Breast epithelium (tissue), 4 donors: ENCODE data around the gene SETBP1. TPM values are rescaled to one million over a fixed set of nuclear protein-coding genes. Genes with fewer than 3 reads are reported as not detected.

Experiments
- DNase-seq, 2 donors: peaks; one replicate each; pipeline ENCODE4 v3.0.0-alpha.2; 2019; ENCODE audit warnings: low spot score in 2 of 2
- H3K27ac ChIP-seq, 2 donors: fragments of 200-600 bp; sonication (generic) in 1 of 2; one replicate each; pipeline ENCODE4 v1.5.1; 2016 to 2019; ENCODE audit warnings: mild to moderate bottlenecking in 1 of 2
- H3K27me3 ChIP-seq, 2 donors: fragments of 200-600 bp; sonication (generic) in 1 of 2; one replicate each; pipeline versions ENCODE4 v1.5.1 to v1.6.0; 2017 to 2019; ENCODE audit warnings: control low read depth in 1 of 2, mild to moderate bottlenecking in 1 of 2
- H3K36me3 ChIP-seq: fragments of 200-600 bp; one replicate; pipeline ENCODE4 v1.5.1; 2019
- H3K4me1 ChIP-seq, 2 donors: fragments of 200-600 bp; sonication (generic); one replicate each; pipeline ENCODE4 v1.5.1; 2016 to 2019; ENCODE audit warnings: control low read depth in 1 of 2
- H3K4me3 ChIP-seq, 3 donors: fragments of 200-600 bp; sonication (generic); 1 replicate in 2 of 3; 2 replicates in 1 of 3; pipeline ENCODE4 v1.5.1; 2016 to 2019; ENCODE audit warnings: mild to moderate bottlenecking in 3 of 3, moderate library complexity in 2 of 3
- H3K9me3 ChIP-seq, 2 donors: fragments of 200-600 bp; sonication (generic) in 1 of 2; one replicate each; pipeline ENCODE4 v1.5.1; 2016 to 2019; ENCODE audit warnings: control low read depth in 1 of 2
- POLR2A ChIP-seq: fragments of 450-650 bp; IDR thresholded peaks from one replicate; pipeline ENCODE4 v1.6.1; 2016; ENCODE audit warnings: antibody characterized with exemption, mild to moderate bottlenecking, moderate library complexity
- POLR2AphosphoS5 ChIP-seq, 3 donors: sonication (generic); formaldehyde crosslinking; IDR thresholded peaks; one replicate each; pipeline ENCODE4 v1.6.1; 2017; ENCODE audit warnings: antibody characterized with exemption in 3 of 3
- intact Hi-C: fragments of 100-400 bp; cut with DNase I; formaldehyde crosslinking; loops from one replicate; pipeline ENCODE4 v1.15.1; 2023; ENCODE audit warnings: low total_unique reads
- total RNA-seq, 3 donors: library from RNA; depleted of rRNA; stranded (reverse); fragments of >200 nt; gene quantifications; one replicate each; pipeline ENCODE4 v1.1.0, GENCODE V29; 2016
- TF ChIP-seq, protein P1 (sequence below), 3 donors: fragments of 450-650 bp; IDR thresholded peaks; one replicate each; pipeline ENCODE4 v1.5.1; 2016 to 2017; ENCODE audit warnings: antibody characterized with exemption in 3 of 3, mild to moderate bottlenecking in 3 of 3, moderate library complexity in 3 of 3

Gene SETBP1
- total RNA-seq, 3 donors from 2014 or later, result 26.2 to 40.1 (median 37.0) TPM

DNA sequence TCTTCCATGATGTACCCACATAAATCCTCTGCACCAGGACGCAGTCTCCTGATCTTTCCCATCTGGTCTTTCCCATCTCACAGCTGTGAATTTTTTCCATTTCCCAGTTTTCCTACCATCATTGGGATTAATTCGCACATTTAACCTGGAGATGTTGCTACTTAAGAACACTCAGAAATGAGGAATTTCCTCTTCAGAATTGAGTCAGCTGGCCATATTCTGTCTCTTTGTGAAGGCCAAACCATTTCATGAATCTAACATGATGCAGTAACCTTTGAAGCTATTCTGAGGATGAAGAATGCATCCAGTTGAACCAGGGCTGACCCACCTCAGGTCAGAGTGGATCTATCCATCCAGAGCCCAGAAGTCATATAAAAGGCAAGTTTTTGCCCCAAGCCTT lies 326.8 kb downstream of the SETBP1 start:
- TF ChIP-seq, protein P1, sequence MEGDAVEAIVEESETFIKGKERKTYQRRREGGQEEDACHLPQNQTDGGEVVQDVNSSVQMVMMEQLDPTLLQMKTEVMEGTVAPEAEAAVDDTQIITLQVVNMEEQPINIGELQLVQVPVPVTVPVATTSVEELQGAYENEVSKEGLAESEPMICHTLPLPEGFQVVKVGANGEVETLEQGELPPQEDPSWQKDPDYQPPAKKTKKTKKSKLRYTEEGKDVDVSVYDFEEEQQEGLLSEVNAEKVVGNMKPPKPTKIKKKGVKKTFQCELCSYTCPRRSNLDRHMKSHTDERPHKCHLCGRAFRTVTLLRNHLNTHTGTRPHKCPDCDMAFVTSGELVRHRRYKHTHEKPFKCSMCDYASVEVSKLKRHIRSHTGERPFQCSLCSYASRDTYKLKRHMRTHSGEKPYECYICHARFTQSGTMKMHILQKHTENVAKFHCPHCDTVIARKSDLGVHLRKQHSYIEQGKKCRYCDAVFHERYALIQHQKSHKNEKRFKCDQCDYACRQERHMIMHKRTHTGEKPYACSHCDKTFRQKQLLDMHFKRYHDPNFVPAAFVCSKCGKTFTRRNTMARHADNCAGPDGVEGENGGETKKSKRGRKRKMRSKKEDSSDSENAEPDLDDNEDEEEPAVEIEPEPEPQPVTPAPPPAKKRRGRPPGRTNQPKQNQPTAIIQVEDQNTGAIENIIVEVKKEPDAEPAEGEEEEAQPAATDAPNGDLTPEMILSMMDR (IDR thresholded peaks at IDR 0.05), result no peak
- no peak for TF ChIP-seq POLR2AphosphoS5 (IDR thresholded peaks at IDR 0.05)
- no peak for TF ChIP-seq POLR2A
- no peak for DNase-seq
- Histone ChIP-seq H3K4me3 (no peak overlapping the region), H3K27me3 (no peaks in the 10 kb centered on the region), H3K36me3 (no peaks in the 10 kb centered on the region), H3K27ac (no peak overlapping the region), H3K4me1 (no peaks in the 10 kb centered on the region), H3K9me3 (no peaks in the 10 kb centered on the region)
- intact Hi-C loops, result loop anchor here (5.0 kb wide), 1 partner anchor 430 kb away; no protein-coding TSS in a partner anchor

DNA sequence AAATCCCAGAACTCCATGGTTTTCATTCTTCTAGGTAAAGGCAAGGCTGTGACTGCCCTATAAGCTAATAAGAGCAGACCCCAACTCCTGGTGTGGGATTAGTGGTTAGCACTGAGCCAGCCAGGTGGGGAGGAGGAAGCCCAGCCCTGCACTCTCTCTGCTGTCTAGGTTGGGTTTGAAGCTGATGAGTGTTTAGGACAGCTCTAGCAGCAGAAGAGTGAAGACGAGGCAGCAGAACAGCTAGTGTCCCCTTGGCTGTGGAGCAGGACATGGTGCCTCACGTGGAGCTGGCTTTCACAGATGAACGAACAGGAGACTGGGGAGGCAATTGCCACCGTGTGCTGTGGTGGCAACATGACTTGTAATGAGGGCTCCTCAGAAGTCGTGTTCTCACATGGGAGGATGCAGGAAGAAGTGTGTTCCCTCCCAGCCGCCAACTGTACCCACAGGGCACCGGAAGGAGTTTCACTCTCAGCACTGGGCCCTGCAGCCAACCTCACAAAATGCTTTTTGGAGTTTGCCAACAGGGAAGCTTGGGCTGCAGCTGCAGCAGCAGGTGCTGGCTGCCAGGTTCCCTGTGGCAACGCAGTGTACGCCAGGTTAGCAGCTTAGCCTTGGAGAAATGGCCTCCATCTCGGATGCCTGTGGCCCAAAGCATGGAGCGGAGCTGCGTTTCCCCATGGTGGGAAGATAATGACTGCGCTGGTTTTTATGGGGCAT lies 328.2 kb downstream of the SETBP1 start:
- intact Hi-C loops, result loop anchor here (5.0 kb wide), 1 partner anchor 432 kb away; no protein-coding TSS in a partner anchor
- TF ChIP-seq, protein P1 (IDR thresholded peaks at IDR 0.05), result no peak
- TF ChIP-seq POLR2AphosphoS5 (IDR thresholded peaks at IDR 0.05) (no peak), POLR2A (no peak)

DNA sequence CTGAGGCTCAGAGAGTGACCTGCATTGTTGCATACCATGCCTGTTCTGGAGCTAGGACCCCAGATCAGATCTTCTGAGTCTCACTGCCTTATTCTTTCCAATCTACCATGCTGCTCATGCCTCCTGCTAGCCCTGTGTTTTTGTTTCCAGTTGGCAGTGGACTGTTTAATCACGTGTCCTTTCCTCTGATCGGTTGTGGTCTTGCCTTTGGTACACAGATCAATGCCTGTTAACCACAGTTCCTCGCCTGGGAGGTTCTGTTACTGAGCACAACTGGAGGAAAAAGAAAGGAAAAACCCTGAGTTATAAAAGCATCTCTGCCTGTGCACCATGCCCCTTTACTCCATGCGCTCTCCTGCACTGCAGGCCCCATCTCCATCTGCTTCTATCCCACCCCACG lies 329.1 kb downstream of the SETBP1 start:
- intact Hi-C loops, result loop anchor here (5.0 kb wide), 1 partner anchor 432 kb away; no protein-coding TSS in a partner anchor
- peaks cover 0 to 9% of the 10 kb centered on the region in 2 donors for H3K4me1 ChIP-seq
- TF ChIP-seq POLR2AphosphoS5 (IDR thresholded peaks at IDR 0.05), result no peak
- TF ChIP-seq, protein P1 (IDR thresholded peaks at IDR 0.05), result no peak
- TF ChIP-seq POLR2A, result no peak
- H3K27me3 ChIP-seq, result no peaks in the 10 kb centered on the region
- no peaks in the 10 kb centered on the region for H3K9me3 ChIP-seq
- H3K27ac ChIP-seq, result no peak overlapping the region
- no peaks in the 10 kb centered on the region for H3K36me3 ChIP-seq
- no peak overlapping the region for H3K4me3 ChIP-seq
- DNase-seq, result no peak

More for the DNA sequence above, 328.2 kb downstream of the SETBP1 start:
- peak overlapping the region; percentile 3 to 40 for H3K27ac ChIP-seq
- no peaks in the 10 kb centered on the region for H3K9me3 ChIP-seq
- H3K4me3 ChIP-seq, result no peak overlapping the region
- H3K36me3 ChIP-seq, result no peaks in the 10 kb centered on the region
- peaks cover 0 to 3% of the 10 kb centered on the region in 2 donors for H3K4me1 ChIP-seq
- peak in 1 of 2 donors; percentile 41 for DNase-seq
- H3K27me3 ChIP-seq, result no peaks in the 10 kb centered on the region

DNA sequence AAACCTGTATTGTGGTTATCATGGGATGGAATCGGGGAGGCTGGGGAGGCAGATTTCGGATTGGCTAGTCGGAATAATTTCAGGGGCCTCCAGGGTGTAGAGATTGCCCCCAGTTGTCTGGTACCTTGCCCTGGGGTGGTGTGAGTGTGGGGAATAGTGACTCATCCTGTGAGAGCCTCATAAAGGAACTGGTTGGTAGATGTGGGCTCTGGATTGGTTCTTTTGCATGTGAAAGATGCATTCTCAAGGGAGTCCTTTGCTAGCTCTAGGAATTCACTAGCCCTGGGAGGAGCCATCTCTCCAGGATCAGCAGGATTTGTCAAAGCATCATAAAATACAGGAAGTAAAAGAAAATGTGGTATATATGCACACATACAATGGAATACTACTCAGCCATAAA lies 331.6 kb downstream of the SETBP1 start:
- Histone ChIP-seq H3K4me1 (peaks cover 0 to 15% of the 10 kb centered on the region in 2 donors), H3K4me3 (no peak overlapping the region), H3K27me3 (no peaks in the 10 kb centered on the region), H3K9me3 (no peaks in the 10 kb centered on the region), H3K27ac (no peak overlapping the region), H3K36me3 (no peaks in the 10 kb centered on the region)
- intact Hi-C loops, result no loop called here
- no peak for DNase-seq
- TF ChIP-seq POLR2AphosphoS5 (IDR thresholded peaks at IDR 0.05) (no peak), POLR2A (no peak)
- TF ChIP-seq, protein P1 (IDR thresholded peaks at IDR 0.05), result no peak

DNA sequence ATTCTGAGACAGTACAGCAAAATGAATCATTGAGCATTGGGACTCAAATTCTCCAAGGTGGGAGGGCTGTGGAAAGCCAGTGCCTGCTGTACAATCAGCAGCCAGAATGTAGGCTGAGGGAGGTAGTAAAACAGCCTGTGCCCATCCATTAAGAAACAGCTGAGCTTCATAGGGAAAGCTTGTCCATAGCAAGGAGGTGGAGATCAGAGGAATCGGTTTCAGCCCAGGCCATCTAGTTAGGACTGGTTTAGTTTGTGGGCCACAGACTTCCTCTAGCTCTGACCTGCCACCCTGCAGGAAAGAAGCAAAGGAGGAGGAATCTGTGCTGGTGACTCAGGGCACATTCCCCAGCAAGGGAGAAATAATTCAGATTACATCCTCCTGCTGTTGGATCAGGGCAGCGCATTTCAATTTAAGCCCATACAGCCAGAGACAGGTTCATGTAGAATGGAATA lies 333.4 kb downstream of the SETBP1 start:
- intact Hi-C loops, result no loop called here
- peak overlapping the region; percentile 50 to 57 for H3K27ac ChIP-seq
- H3K36me3 ChIP-seq, result no peaks in the 10 kb centered on the region
- no peaks in the 10 kb centered on the region for H3K9me3 ChIP-seq
- TF ChIP-seq, protein P1 (IDR thresholded peaks at IDR 0.05), result peak in 1 of 3 donors; percentile 41
- no peak for TF ChIP-seq POLR2AphosphoS5 (IDR thresholded peaks at IDR 0.05)
- no peaks in the 10 kb centered on the region for H3K27me3 ChIP-seq
- H3K4me3 ChIP-seq, result no peak overlapping the region
- DNase-seq, result peak in 1 of 2 donors; percentile 20
- peaks cover 0 to 17% of the 10 kb centered on the region in 2 donors for H3K4me1 ChIP-seq
